Measurements from ENCODE around the gene SLC36A2. TPM values are rescaled to one million over a fixed set of nuclear protein-coding genes. Genes with fewer than 3 reads are reported as not detected.

Gene SLC36A2
- total RNA-seq, 1 experiment from 2014 or later: not detected

DNA sequence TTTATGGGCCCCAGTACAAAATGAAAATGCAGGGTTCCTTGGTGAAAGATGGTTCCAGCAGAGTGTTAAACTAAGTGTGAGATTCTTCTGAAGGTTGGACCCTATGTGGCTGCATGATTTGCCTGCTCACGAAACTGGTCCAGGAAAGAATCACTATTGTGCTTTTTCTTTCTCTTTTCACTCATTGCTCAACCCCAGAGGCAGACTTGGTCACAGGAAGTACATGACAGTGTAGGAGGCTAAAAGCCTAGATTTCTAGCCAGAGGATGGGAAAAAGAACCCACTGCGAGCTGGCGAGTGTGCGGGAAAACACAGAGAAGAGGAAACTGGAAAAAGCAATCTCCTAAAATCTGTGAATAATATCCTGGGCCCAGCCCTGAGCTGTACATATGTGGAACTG lies 18.6 kb downstream of the SLC36A2 start:
- no peak for TF ChIP-seq CTCF (IDR thresholded peaks at IDR 0.05; ENCODE audit: insufficient read depth in 1 of 2, low read depth in 1 of 2, low read length in 1 of 2, severe bottlenecking in 1 of 2, unreplicated experiment in 1 of 2)

DNA sequence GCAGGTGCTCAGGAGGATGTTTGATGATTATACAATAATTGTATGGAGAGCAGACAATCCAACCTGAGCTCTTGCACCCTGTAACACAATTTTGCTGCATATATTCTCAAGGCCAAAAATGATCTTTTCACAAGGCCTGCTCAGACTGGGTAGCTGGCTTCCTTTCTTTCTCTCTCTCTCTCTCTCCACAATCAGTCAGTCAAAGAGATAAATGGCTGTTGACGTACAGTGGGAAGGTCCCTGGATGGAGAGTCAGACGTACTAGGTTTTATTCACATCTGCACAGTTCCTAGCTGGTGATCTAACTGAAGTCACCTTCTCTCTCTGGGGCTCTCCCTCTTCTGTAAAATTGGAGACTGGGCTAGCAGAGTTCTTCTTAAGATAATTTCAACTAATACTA lies 19.8 kb downstream of the SLC36A2 start:
- intact Hi-C loops (cut with micrococcal nuclease; ENCODE audit: unreplicated experiment): no loop called here
- H3K4me3 ChIP-seq (ENCODE audit: low read depth, low read length): no peak overlapping the region
- Mint-ChIP-seq H3K27me3 (ENCODE audit: insufficient read depth, unreplicated experiment) (peaks cover 5% of the 10 kb centered on the region), H3K36me3 (ENCODE audit: insufficient read depth, unreplicated experiment) (no peaks in the 10 kb centered on the region), H3K27ac (ENCODE audit: unreplicated experiment) (no peak overlapping the region), H3K4me1 (ENCODE audit: low read depth, unreplicated experiment) (no peaks in the 10 kb centered on the region), H3K9me3 (ENCODE audit: unreplicated experiment) (no peaks in the 10 kb centered on the region), H3K4me3 (ENCODE audit: unreplicated experiment) (no peak overlapping the region)
- ChIA-PET CTCF (no interaction called here), POLR2A (no interaction called here)
- no peak for DNase-seq
- no peaks in the 10 kb centered on the region for H3K27me3 ChIP-seq (replicated peaks; ENCODE audit: control insufficient read depth, insufficient read depth, low read length)
- H3K36me3 ChIP-seq (ENCODE audit: control insufficient read depth, insufficient read depth, low read length): no peaks in the 10 kb centered on the region
- H3K9me3 ChIP-seq: 0 out of 2 replicates have a peak, but pooled peaks cover 3% of the 10 kb centered on the region
- no TSS peak for BruUV-seq (replicated peaks)
- no peaks in the 10 kb centered on the region for H3K4me1 ChIP-seq
- TF ChIP-seq CTCF (IDR thresholded peaks at IDR 0.05; ENCODE audit: insufficient read depth in 1 of 2, low read depth in 1 of 2, low read length in 1 of 2, severe bottlenecking in 1 of 2, unreplicated experiment in 1 of 2): no peak

More for the DNA sequence above, 18.6 kb downstream of the SLC36A2 start:
- Mint-ChIP-seq H3K4me3 (ENCODE audit: unreplicated experiment) (no peak overlapping the region), H3K4me1 (ENCODE audit: low read depth, unreplicated experiment) (no peaks in the 10 kb centered on the region), H3K9me3 (ENCODE audit: unreplicated experiment) (no peaks in the 10 kb centered on the region), H3K36me3 (ENCODE audit: insufficient read depth, unreplicated experiment) (no peaks in the 10 kb centered on the region), H3K27ac (ENCODE audit: unreplicated experiment) (no peak overlapping the region), H3K27me3 (ENCODE audit: insufficient read depth, unreplicated experiment) (peaks cover 5% of the 10 kb centered on the region)
- no peaks in the 10 kb centered on the region for H3K36me3 ChIP-seq (ENCODE audit: control insufficient read depth, insufficient read depth, low read length)
- intact Hi-C loops (cut with micrococcal nuclease; ENCODE audit: unreplicated experiment): no loop called here
- H3K4me3 ChIP-seq (ENCODE audit: low read depth, low read length): no peak overlapping the region
- H3K9me3 ChIP-seq: 0 out of 2 replicates have a peak, but pooled peaks cover 3% of the 10 kb centered on the region
- no peaks in the 10 kb centered on the region for H3K27me3 ChIP-seq (replicated peaks; ENCODE audit: control insufficient read depth, insufficient read depth, low read length)
- no peaks in the 10 kb centered on the region for H3K4me1 ChIP-seq
- CTCF ChIA-PET: no interaction called here
- DNase-seq: no peak
- BruUV-seq (replicated peaks): no TSS peak
- POLR2A ChIA-PET: no interaction called here

DNA sequence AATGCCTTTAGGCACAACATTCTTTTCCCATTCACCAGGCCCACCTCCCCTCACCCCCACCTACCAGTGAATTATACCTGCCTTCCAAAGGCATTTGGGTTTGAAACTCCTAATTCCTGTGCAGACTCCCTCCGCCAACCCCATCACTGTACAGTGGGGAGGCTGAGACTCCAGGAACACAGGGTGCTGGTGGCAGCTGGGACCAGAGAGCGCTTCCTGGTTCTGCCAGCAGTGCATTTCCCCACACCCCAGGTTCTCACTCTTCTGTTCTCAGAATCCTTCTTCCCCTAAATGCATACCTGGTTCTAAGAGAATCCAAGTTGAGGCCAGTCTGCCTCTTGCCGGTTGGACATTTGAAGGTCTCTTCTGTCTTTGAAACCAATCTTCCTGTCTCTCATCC lies 21.1 kb downstream of the SLC36A2 start:
- H3K4me3 Mint-ChIP-seq (ENCODE audit: unreplicated experiment): no peak overlapping the region
- H3K36me3 Mint-ChIP-seq (ENCODE audit: insufficient read depth, unreplicated experiment): no peaks in the 10 kb centered on the region
- Histone ChIP-seq H3K9me3 (0 out of 2 replicates have a peak, but pooled peaks cover 3% of the 10 kb centered on the region), H3K36me3 (ENCODE audit: control insufficient read depth, insufficient read depth, low read length) (no peaks in the 10 kb centered on the region), H3K27me3 (replicated peaks; ENCODE audit: control insufficient read depth, insufficient read depth, low read length) (no peaks in the 10 kb centered on the region), H3K4me3 (ENCODE audit: low read depth, low read length) (no peak overlapping the region), H3K4me1 (no peaks in the 10 kb centered on the region)
- CTCF ChIA-PET: interaction anchor here (1.2 kb wide), 1 partner anchor 10 kb away, joined by 6 read pairs; no protein-coding TSS in a partner anchor
- H3K4me1 Mint-ChIP-seq (ENCODE audit: low read depth, unreplicated experiment): no peaks in the 10 kb centered on the region
- POLR2A ChIA-PET: no interaction called here
- intact Hi-C loops (cut with micrococcal nuclease; ENCODE audit: unreplicated experiment): no loop called here
- no TSS peak for BruUV-seq (replicated peaks)
- peaks cover 5% of the 10 kb centered on the region for H3K27me3 Mint-ChIP-seq (ENCODE audit: insufficient read depth, unreplicated experiment)
- TF ChIP-seq CTCF (IDR thresholded peaks at IDR 0.05; ENCODE audit: insufficient read depth in 1 of 2, low read depth in 1 of 2, low read length in 1 of 2, severe bottlenecking in 1 of 2, unreplicated experiment in 1 of 2): no peak
- no peak overlapping the region for H3K27ac Mint-ChIP-seq (ENCODE audit: unreplicated experiment)
- no peak for DNase-seq
- H3K9me3 Mint-ChIP-seq (ENCODE audit: unreplicated experiment): no peaks in the 10 kb centered on the region
